Spleen (tissue), 7 donors: ENCODE data around the gene CIPC.
A peak's percentile ranks its signal among the peaks of the same experiment; 100 is the strongest.

Experiments used
- CTCF ChIP-seq, 11 experiments: fragments of 200-600 bp in 7 of 11; fragments of 450-650 bp in 4 of 11; sonication (generic) in 4 of 11; IDR thresholded peaks in 8 of 11; conservative IDR thresholded peaks in 3 of 11; 1 replicate in 7 of 11; 2 replicates in 4 of 11; pipeline versions ENCODE4 v1.4.0 to v1.8.0; 2016 to 2021; ENCODE audit warnings: antibody characterized with exemption in 11 of 11, inconsistent platforms in 4 of 11, mild to moderate bottlenecking in 1 of 11
- POLR2A ChIP-seq, 3 donors: fragments of 450-650 bp; IDR thresholded peaks; one replicate each; pipeline ENCODE4 v1.5.1; 2017; ENCODE audit warnings: antibody characterized with exemption in 3 of 3, mild to moderate bottlenecking in 1 of 3
- donor health status: DM: no; HTN: no; CAD: no; lungs with moderate emphysema.
- donor health status: DM: no; HTN: no; CAD: no.
- donor health status: DM: no; HTN: no; CAD: no.

GRCh38 chr14:77053046-77053841 lies 44.8 kb upstream of the CIPC start:
- TF ChIP-seq CTCF (IDR thresholded peaks at IDR 0.05 in 8 of 11, conservative IDR thresholded peaks at IDR 0.05 in 3 of 11) (peak; percentile 83 to 97 (median 93)), POLR2A (IDR thresholded peaks at IDR 0.05) (no peak)
